ENCODE measurements around the gene LENG9. TPM values are rescaled to one million over a fixed set of nuclear protein-coding genes. Genes with fewer than 3 reads are reported as not detected.

LENG9 gene
- total and polyA plus RNA-seq, 2 of the 13 experiments (the other 11 are each of a cell fraction or from before 2014, with no cell fraction given) = 0.75 to 2.9 TPM

- TF ChIP-seq ZNF543 (CRISPR knock-in tag; IDR thresholded peaks at IDR 0.05) = no peak
- TF ChIP-seq POLR2AphosphoS2 (IDR thresholded peaks at IDR 0.05; ENCODE audit: low read depth, low read length) = 0 out of 2 replicates have a peak, but pooled peaks have one; percentile 50
- no peak for TF ChIP-seq ZNF160 (CRISPR knock-in tag; IDR thresholded peaks at IDR 0.05)
- TF ChIP-seq ATF5 (CRISPR knock-in tag; IDR thresholded peaks at IDR 0.05; ENCODE audit: low read depth) = no peak
- TF ChIP-seq ZMYM4 (CRISPR knock-in tag; IDR thresholded peaks at IDR 0.05) = peak; percentile 29; the same call in 1 of the 2 replicates
- no peak; the same call in 1 of the 2 replicates for TF ChIP-seq ZNF143 (CRISPR knock-in tag; IDR thresholded peaks at IDR 0.05)
- TF ChIP-seq RARG (CRISPR knock-in tag; IDR thresholded peaks at IDR 0.05; ENCODE audit: low read depth) = no peak
- TF ChIP-seq THAP7 (CRISPR knock-in tag; IDR thresholded peaks at IDR 0.05) = no peak; the same call in 1 of the 2 replicates
- no peak for TF ChIP-seq HNRNPLL (IDR thresholded peaks at IDR 0.05; ENCODE audit: low read depth, low read length, poor library complexity, severe bottlenecking)
- TF ChIP-seq PAWR (CRISPR knock-in tag; IDR thresholded peaks at IDR 0.05; ENCODE audit: borderline replicate concordance) = no peak
- TF ChIP-seq CEBPB (IDR thresholded peaks at IDR 0.05; ENCODE audit: borderline replicate concordance, low read depth, low read length) = no peak
- no peak for TF ChIP-seq SCMH1 (CRISPR knock-in tag; IDR thresholded peaks at IDR 0.05; ENCODE audit: borderline replicate concordance)
- TF ChIP-seq ZNF839 (CRISPR knock-in tag; IDR thresholded peaks at IDR 0.05; ENCODE audit: borderline replicate concordance) = no peak
- peak; percentile 29 for TF ChIP-seq PTBP1 (IDR thresholded peaks at IDR 0.05; ENCODE audit: low read depth, low read length, poor library complexity, severe bottlenecking)
- no peak for TF ChIP-seq ZNF101 (CRISPR knock-in tag; IDR thresholded peaks at IDR 0.05; ENCODE audit: borderline replicate concordance, low read depth)
- no peak for TF ChIP-seq RFX1 (IDR thresholded peaks at IDR 0.05)
- TF ChIP-seq NAIF1 (CRISPR knock-in tag; IDR thresholded peaks at IDR 0.05; ENCODE audit: borderline replicate concordance) = no peak; the same call in 1 of the 2 replicates
- peak; percentile 61 for TF ChIP-seq RNF2 (conservative IDR thresholded peaks at IDR 0.05; ENCODE audit: low read depth)
- peak; percentile 74; the same call in 1 of the 2 replicates for TF ChIP-seq TEAD2 (CRISPR knock-in tag; IDR thresholded peaks at IDR 0.05)
- TF ChIP-seq GLMP (CRISPR knock-in tag; IDR thresholded peaks at IDR 0.05; ENCODE audit: borderline replicate concordance) = no peak
- TF ChIP-seq ZNF501 (CRISPR knock-in tag; IDR thresholded peaks at IDR 0.05) = no peak
- TF ChIP-seq ZNF275 (CRISPR knock-in tag; IDR thresholded peaks at IDR 0.05; ENCODE audit: borderline replicate concordance) = no peak; the same call in none of the 2 replicates
- no peak for TF ChIP-seq HNF4A (CRISPR knock-in tag; IDR thresholded peaks at IDR 0.05)
- peak; percentile 52; the same call in 1 of the 2 replicates for TF ChIP-seq CBFB (CRISPR knock-in tag; IDR thresholded peaks at IDR 0.05)
- TF ChIP-seq RBAK (CRISPR knock-in tag; IDR thresholded peaks at IDR 0.05) = no peak
- TF ChIP-seq MTF2 (CRISPR knock-in tag; IDR thresholded peaks at IDR 0.05; ENCODE audit: borderline replicate concordance) = peak; percentile 80; the same call in 1 of the 2 replicates
Measured at GRCh38 chr19:54462655-54463530, 685 bp downstream of the LENG9 start (continued).

Data from HepG2 (cell line).